GM19438 (cell line): ENCODE results near the gene FAM110A.

Experiments used
- ATAC-seq: cut with Tn5 transposase; IDR thresholded peaks from one replicate; pipeline ENCODE4 v1.9.1; 2021; ENCODE audit warnings: low read depth; ENCODE audit not compliant: unreplicated experiment

FAM110A gene

DNA sequence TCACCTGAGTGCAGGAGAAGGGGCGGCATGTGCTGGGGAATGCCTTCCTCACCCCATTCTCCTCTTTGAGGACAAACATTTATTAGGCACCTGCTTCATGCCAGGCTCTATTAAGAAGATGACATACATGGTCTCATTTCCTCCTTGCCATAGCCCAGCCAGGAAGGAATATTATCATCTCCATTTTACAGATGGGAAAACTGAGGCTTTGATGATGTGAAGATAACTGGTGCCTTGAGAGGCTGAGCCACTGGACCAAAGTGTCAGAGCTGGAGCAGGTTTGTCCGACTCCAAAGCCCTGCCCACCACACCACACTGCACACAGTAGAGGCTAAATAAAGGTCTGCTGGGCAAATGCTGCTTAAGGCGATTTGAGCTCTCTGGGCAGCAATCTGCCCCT, 37.2 kb downstream of the FAM110A start:
- ATAC-seq, result no peak

GRCh38 chr20:871436-871835, 37.9 kb downstream of the FAM110A start:
- ATAC-seq, result no peak

DNA sequence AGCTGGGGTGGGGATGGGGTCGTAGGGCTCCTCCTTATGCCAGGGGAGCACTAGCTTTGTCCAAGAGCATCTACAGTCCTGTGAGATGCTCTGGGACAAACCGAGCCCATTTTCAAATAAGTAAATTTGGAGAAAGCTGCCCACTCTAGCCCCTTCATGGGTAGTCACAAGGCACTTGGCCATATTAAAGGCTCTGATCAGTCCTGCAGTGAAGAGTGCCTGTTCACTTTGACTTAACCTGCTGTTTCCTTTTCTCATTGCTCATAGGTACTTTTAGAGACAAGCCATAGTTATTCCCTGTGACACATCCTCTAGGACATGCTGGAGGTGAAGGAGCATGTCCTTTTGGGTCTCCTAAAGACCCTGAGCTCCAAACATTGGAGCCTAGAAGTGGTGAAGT, 38.4 kb downstream of the FAM110A start:
- no peak for ATAC-seq

DNA sequence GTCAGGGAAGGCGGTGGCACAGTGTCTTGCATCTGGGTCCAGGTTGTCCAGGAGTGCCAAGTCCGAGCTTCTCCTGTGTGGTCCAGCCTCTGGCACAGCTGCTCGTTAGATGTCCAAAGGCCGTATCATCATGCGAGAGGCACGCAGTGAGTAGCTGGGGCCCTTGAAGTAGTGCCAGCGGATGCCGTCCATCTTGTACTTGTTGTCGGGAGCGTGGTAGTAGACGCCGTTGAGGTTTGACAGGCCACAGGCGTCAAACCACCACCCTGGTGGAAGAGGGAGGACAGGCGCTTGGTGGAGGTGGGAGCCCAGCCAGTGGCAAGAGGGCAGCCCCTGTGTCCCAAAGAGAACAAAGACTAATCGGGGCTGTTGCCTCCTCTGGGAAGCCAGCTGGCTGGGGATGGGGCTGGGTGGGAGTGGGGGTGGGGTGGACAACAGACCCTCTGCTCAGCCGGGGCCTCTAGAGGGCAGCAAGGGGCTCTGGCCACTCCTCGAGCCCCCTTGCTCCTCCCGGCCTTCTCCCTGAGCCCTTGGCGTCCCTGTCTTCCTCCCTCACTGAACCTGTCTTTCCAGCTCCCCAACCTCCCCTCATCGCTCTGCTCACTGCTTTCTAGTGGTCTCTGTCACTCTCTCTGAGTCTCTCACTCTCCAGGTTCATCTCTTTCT, 39.5 kb downstream of the FAM110A start:
- no peak for ATAC-seq

DNA sequence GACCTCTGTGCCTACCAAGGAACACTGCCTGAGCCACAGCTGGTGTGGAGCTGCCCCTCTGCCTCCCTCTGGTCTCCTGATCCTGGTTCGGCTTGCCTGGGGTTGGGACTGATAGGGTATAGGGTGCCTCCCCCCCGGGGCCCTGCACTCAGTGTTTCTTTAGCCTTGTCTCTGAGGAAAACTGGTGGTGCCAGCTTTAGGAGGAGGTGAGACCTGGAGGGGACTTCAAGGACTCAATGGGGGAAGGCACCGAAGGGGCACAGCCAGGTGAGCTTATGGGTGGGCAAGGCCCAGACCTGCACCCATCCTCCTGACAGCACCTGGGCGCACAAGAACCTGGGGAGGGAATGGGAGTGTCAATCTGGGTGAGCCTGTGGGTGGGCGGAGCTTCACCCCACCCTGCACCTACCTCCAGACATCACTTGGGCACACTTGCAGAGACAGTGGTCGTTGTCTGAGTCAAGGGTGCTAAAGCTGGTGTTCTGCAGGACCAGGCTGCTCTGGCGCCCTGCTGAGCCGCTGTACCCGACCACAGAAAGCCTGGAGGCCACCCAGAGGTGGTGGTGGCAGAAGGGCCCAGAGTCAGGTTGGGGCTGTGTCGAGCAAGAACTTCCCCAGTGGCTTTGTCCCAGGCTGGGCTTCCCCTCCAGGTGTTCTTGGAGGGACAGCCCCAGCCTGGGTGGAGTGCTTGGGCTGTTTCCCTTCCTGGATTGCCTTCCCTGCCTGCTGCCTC, 40.5 kb downstream of the FAM110A start:
- ATAC-seq, result no peak

DNA sequence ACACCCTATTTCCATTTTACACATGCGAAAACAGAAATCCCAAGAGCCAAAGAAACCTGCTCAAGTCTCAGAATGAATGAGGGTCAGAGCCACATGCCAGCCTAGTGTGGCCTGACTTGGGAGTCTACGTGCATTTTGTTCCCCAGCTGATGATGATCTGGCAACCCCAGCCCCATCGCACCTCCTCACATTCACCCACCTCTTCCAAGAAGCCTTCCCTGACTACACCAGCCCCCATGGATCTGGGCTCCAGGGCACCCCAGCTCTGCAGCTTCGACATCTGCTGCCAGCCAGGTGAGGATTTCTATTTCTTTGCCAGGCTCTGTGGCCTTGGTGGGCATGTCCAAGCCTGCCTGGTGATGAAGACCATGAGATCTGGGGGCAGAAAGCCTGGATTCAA, 41.6 kb downstream of the FAM110A start:
- no peak for ATAC-seq

DNA sequence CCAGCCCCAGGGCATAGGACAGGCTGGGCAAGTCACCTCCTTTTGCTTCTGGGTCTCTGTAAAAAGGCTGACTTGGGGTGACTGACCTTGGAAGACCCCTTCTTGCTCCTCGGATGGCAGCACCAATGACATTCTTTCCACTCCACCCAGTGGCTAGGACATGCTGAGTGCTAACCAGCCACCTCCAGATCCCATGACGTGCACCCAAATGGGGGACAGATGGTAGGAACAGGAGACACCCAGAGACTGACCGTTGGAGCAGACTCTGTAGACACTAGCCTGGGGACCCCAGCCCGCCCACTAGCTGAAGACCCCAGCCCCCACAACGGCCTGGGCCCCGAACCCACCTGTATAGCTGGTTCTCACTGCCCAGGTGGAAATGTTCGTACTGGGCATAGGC, 44.3 kb downstream of the FAM110A start:
- ATAC-seq, result no peak

DNA sequence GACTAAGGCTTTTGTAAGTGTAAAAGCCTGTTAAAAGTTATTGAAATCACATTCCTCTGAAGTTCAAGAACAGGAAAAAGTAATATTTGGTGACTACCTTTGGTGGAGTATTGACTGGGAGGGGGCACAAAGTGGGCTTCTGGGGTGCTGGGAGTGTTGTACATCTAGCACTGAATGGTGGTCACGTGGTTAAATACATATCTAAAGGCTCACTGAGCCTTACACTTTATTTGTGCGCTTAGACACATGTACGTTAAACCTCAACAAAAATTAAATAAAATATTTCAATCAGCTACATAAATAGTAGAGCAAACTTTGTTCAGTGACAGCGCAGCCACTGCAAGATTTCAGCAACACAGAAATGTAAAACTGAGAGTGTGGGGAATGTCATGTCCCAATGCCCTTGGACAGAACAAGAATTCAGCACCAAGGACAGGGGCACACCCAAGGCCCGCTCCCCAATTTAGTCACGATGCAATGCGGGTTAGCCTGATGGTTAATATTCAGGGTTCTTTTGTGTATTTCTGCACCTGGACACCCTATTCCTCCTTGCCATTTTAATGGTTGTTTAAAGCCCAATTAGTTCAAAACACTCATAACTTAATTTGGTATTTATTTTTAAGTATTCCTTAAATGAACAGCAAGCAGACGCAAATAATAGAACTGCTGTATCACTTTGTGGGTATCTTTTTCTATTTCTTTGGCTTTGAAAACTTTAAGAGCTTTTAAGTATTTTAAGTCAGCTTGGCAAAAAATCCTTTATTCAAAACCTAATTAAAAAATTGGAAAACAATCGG, 45.2 kb downstream of the FAM110A start:
- ATAC-seq, result no peak

DNA sequence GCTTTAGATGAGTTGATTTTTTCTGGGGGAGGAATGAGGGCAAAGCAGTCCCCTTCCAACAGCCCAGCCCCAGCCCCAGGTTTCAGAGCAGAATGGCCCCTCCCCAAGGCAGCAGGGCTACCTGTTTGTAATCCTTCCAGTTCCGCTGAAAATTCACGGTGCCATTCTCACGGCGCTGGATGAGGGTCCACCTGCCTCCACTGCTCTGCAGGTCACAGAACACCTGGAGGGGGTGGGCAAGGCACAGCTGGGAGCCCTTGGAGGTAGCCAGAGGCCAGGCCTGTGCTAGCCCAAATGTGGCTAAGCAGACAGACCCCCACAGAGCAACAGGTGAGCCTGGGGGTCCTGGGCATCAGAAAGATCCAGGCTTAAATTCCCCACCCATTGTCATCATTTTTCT, 46.1 kb downstream of the FAM110A start:
- no peak for ATAC-seq

GRCh38 chr20:881051-881782, 47.7 kb downstream of the FAM110A start:
- no peak for ATAC-seq

DNA sequence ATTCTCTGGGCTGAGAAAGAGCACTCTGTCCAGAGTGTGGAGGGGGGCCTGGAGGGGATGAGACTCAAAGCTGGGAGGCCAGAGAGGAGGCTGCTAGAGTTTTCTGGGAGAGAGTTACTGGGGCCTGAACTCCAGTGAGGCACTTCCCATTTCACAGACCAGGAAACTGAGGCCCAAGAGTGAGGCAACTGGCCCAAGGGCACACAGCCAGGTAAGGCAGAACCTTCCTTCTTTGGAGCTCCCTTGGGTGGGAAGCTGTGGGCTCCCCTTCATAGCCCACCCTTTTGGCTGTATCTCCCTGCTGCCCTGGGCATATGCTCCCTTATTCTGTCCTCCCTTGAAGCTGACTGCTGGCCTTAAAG, 48.2 kb downstream of the FAM110A start:
- ATAC-seq, result no peak

GRCh38 chr20:884983-885952, 51.8 kb downstream of the FAM110A start:
- ATAC-seq, result no peak

- ATAC-seq, result no peak
Measured at GRCh38 chr20:887137-887536, 53.6 kb downstream of the FAM110A start.

DNA sequence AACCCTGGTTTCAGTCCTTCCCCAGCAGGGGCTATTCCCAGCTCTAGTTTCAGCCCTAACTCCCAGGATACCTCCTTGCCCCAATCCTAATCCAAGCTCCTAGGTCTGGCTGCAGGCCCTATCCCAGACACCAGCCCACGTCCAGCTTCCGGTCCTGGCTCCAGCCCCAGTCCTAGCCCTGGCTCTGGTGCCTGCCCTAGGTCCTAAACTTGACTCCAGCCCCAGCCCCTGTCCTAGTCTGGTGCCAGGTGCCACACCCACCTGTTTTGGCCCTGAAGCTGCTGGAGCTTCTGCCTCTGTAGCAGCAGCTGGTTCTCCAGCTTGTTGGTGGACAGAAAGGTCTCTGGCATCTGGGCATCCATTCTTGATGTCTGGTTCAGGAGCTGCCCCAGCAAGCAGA, 54.5 kb downstream of the FAM110A start:
- no peak for ATAC-seq

DNA sequence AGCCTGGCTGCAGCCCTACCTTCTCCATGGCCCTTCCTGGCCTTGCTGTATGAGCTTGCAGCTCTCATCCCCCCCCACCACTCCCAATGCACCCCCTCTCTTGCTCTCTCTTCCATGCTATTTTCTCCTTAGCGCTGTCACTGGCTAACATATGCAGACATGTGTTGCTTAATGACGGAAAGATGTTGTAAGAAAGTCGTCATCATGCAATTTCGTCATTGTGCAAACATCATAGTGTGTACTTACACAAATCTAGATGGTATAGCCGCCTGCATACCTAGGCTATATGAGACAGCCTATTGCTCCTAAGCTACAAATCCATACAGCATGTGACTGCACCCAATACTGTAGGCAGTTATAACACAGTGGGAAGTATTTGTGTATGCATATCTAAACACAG, 55.6 kb downstream of the FAM110A start:
- ATAC-seq, result no peak

DNA sequence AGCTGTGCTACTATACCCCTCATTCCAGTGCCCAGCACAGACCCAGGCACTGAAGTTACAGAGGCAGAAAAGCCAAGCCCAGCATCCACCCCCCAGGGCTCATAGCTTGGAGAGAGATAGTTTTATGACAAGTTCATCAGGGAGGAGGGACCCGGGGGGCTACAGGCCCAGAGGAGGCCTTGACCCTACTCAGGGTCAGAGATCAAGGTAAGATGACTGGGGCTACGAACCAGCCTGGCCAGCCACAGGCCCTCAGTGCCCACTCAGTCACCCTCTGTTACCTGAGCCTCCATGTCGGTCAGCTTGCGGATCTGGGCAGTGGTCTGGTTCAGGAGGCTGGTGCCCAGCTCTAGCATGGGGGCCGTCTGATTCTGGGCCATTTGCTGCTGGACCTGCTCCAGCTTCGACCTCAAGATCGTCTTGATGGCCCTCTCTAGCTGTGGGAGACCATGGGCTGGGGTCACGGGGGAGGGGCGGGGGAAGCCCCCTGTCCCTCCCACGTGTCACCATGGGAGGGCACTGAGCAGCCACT, 56.5 kb downstream of the FAM110A start:
- no peak for ATAC-seq

DNA sequence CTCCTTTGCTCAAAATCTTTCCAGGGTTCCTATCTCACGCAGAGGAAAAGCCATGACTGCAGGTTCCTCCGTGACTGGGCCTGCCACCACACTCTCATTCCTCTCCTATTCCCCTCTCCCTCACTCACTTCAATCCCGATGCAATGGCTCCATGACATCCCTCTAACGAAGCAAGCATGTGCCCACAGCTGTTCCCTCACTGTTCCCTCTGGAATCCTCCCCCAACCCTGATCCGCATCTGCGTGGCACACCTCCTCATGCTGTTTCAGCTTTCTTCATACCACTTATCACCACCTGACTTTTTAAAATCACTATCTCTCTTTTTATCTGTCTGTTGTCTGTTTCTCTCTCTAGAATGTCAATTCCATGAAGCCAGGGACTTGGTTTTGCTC, 57.1 kb downstream of the FAM110A start:
- no peak for ATAC-seq

DNA sequence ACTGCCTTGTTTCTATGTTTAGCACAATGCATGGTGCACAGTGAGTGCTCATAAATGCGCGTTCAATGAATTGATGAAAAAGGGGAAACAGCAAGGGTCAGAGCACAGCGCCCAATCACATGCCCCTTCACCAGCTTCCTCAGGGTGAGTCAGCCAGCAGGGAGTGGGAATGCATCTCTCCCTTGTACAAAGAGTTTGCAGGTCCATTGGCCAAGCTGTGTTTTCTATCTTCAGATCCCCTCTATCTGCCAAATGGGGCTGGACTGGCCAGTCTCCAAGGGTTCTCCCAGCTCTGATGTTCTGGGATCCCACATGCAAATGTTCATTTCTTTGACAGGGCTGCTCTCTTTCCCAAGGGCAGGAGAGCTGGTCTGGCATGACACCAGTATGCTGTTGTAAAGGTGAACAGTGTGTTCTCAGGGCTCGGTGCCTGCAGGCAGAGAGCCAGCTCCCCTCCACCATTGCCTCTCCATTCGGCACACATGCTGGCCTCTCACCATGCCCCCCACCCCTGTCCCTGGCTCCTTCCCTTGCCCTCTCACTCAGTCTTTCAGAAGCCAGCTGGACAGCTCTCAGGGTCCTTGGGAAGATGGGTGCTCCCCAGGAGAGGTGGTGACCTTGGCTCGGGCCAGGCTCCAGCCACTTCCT, 57.7 kb downstream of the FAM110A start:
- no peak for ATAC-seq

GRCh38 chr20:891706-892080, 58.2 kb downstream of the FAM110A start:
- ATAC-seq, result no peak
